ENCODE data around the gene SEL1L. TPM values are rescaled to one million over a fixed set of nuclear protein-coding genes. Genes with fewer than 3 reads are reported as not detected.
"Not testable (repeated sequence)": the region's sequence is repeated elsewhere in the genome, so short reads cannot be mapped to it uniquely, and the experiment has no call there.

The SEL1L gene
- total and polyA plus RNA-seq, 2 donors = 17.0 to 22.1 TPM

DNA sequence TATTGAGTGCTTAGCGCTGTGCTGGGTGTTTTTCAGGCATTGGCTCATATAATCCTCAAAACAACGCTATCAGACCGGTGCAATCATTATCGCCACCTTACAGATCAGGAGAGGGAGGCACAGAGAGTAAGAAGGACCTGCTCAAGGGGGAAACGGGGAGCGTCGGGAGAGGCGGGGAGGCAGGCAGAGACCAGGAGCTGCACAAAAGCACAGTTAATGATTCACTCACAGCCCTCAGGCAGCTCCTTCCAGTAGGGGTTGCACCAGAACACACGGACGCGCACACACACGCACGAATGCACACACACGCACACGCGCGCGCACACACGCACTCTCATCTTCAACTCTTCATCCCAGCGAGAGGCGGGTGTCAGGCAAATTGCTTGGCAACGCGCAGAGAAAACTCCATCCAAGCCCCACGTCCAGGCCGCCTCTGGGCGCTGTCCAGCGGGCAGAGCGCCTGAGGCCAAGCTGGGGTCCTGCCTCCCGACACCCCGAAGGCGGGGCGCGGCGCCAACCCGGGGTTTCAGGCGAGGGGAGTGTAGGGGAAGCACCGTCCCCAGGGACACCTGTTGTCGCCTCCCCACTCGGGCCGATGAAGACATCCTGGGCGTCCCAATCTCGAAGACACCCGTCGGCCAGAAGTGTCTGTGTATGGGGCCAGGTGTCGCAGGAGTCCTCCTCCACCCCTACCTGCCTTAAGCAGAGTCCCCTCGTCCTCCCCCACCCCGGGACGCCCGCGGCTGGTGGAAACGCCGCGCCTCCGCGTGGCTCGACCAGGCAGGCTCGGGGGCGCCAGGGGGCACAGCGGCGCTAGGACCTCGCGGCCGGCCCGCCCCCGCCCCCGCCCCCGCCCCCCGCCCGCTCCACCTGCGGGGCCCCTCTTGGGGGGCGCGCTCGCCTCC, 98.0 kb downstream of the SEL1L start:
- H3K9me3 ChIP-seq (ENCODE audit: control insufficient read depth in 2 of 2, insufficient read depth in 1 of 2, low read length in 1 of 2) = no peaks in the 10 kb centered on the region
- H3K4me3 ChIP-seq (ENCODE audit: low read length in 2 of 2) = peak overlapping the region; percentile 46 to 61
- H3K27me3 ChIP-seq (ENCODE audit: control insufficient read depth in 2 of 2, insufficient read depth in 1 of 2, low read length in 1 of 2) = peaks cover 35 to 54% of the 10 kb centered on the region in 2 donors
- no peak overlapping the region for H3K27ac ChIP-seq (ENCODE audit: low read depth in 1 of 2, low read length in 1 of 2)
- WGBS = 1% methylated on average over 73 of the region's 73 CpGs
- peaks cover 10 to 19% of the 10 kb centered on the region in 2 donors for H3K4me1 ChIP-seq (ENCODE audit: control insufficient read depth in 2 of 2, insufficient read depth in 2 of 2, low read length in 2 of 2)
- H3K36me3 ChIP-seq (ENCODE audit: control insufficient read depth in 2 of 2, insufficient read depth in 2 of 2, low read length in 1 of 2) = no peaks in the 10 kb centered on the region
- DNase-seq (ENCODE audit: low read depth in 6 of 9, low spot score in 9 of 9) = peak in 7 of 9 donors; percentile 12 to 60 (median 23)

DNA sequence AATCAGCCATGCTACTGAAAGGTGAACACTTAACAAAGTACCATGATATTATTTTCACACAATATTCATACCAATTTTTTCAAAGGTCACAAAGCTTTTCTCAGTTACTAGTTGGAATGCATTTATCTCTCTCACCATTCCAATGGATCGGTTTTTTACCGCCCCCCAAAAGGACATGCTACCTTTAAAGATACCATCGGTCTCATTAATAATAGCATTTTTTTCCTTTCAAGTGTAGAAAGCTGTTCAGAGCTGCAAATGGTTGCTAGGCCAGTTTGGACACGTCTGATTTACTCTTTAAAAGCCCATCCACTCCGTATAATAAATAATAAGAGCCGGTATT, 98.6 kb downstream of the SEL1L start:
- 43% methylated on average over 6 of the region's 6 CpGs for WGBS
- no peak for DNase-seq (ENCODE audit: low read depth in 6 of 9, low spot score in 9 of 9)
- Histone ChIP-seq H3K9me3 (ENCODE audit: control insufficient read depth in 2 of 2, insufficient read depth in 1 of 2, low read length in 1 of 2) (no peaks in the 10 kb centered on the region), H3K27me3 (ENCODE audit: control insufficient read depth in 2 of 2, insufficient read depth in 1 of 2, low read length in 1 of 2) (peaks cover 35 to 52% of the 10 kb centered on the region in 2 donors), H3K4me3 (ENCODE audit: low read length in 2 of 2) (peak overlapping the region; percentile 46 to 61), H3K4me1 (ENCODE audit: control insufficient read depth in 2 of 2, insufficient read depth in 2 of 2, low read length in 2 of 2) (peaks cover 10 to 19% of the 10 kb centered on the region in 2 donors), H3K36me3 (ENCODE audit: control insufficient read depth in 2 of 2, insufficient read depth in 2 of 2, low read length in 1 of 2) (no peaks in the 10 kb centered on the region), H3K27ac (ENCODE audit: low read depth in 1 of 2, low read length in 1 of 2) (no peak overlapping the region)

DNA sequence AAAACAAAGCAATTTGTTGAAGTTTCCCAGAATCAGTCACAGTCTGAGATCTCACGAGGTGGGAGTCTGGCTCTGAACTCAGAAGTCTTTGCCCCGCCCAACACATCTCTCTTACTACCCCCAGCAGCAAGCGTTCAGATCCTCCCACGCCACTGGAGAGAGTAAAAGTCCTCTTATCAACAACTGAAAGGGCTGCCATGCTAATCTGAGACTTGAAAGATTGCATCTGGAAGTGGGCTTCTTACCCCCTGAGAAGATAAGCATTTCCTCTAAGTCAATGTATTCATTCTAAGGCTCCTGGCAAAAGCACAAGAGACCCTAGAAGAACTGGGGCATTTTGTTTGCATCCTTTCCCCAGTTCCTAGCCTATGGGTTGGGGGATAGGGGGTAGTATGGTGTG, 99.4 kb downstream of the SEL1L start:
- H3K27ac ChIP-seq (ENCODE audit: low read depth in 1 of 2, low read length in 1 of 2) = no peak overlapping the region
- no peaks in the 10 kb centered on the region for H3K9me3 ChIP-seq (ENCODE audit: control insufficient read depth in 2 of 2, insufficient read depth in 1 of 2, low read length in 1 of 2)
- H3K4me3 ChIP-seq (ENCODE audit: low read length in 2 of 2) = no peak overlapping the region
- DNase-seq (ENCODE audit: low read depth in 6 of 9, low spot score in 9 of 9) = peak in 1 of 9 donors; percentile 24
- H3K4me1 ChIP-seq (ENCODE audit: control insufficient read depth in 2 of 2, insufficient read depth in 2 of 2, low read length in 2 of 2) = peaks cover 10 to 19% of the 10 kb centered on the region in 2 donors
- H3K27me3 ChIP-seq (ENCODE audit: control insufficient read depth in 2 of 2, insufficient read depth in 1 of 2, low read length in 1 of 2) = peaks cover 35 to 49% of the 10 kb centered on the region in 2 donors
- WGBS = 83% methylated on average over 4 of the region's 4 CpGs
- no peaks in the 10 kb centered on the region for H3K36me3 ChIP-seq (ENCODE audit: control insufficient read depth in 2 of 2, insufficient read depth in 2 of 2, low read length in 1 of 2)

DNA sequence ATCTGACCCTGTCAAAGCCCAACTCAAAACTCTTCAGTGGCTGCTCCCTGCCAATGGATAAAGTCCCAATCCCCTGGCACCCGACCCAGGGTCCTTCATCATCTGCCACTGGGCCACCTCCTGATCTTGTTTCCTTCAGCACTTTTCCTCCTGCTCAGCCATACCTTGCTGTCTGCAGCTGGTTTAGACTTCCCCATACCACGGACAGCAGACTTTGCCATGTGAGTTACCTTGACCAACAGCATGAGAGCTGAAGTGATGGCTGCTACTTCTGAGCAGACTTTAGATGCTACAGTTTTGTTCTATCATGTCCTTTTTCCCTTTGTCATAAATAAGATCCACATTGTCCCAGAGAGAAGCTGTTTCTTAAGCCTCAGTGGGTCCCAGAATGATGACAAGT, 100.3 kb downstream of the SEL1L start:
- Histone ChIP-seq H3K36me3 (ENCODE audit: control insufficient read depth in 2 of 2, insufficient read depth in 2 of 2, low read length in 1 of 2) (no peaks in the 10 kb centered on the region), H3K27me3 (ENCODE audit: control insufficient read depth in 2 of 2, insufficient read depth in 1 of 2, low read length in 1 of 2) (peaks cover 30 to 45% of the 10 kb centered on the region in 2 donors), H3K4me1 (ENCODE audit: control insufficient read depth in 2 of 2, insufficient read depth in 2 of 2, low read length in 2 of 2) (peaks cover 10 to 19% of the 10 kb centered on the region in 2 donors), H3K27ac (ENCODE audit: low read depth in 1 of 2, low read length in 1 of 2) (no peak overlapping the region), H3K9me3 (ENCODE audit: control insufficient read depth in 2 of 2, insufficient read depth in 1 of 2, low read length in 1 of 2) (no peaks in the 10 kb centered on the region), H3K4me3 (ENCODE audit: low read length in 2 of 2) (no peak overlapping the region)
- 84% methylated on average over 2 of the region's 2 CpGs for WGBS
- DNase-seq (ENCODE audit: low read depth in 6 of 9, low spot score in 9 of 9) = no peak

DNA sequence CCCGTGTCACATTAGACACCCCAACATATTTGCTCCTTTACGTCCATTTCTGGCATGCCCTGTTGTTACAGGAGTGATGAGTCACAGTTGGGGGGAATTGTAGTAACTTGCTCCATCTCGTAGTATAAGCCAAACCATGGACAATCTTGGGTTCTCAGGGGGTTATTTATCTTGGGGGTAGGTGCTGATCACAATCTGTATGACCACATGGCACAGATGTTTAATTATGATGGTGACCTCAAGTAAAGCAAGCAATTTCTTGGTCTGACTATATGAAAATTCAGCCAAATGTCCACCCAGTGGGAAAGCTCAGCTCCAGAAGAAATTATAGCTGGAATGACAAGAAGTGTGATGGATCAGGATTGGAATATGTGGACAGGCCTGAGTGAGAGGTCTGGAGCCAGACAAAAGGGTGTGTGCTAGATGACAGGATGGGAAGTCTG, 101.4 kb downstream of the SEL1L start:
- H3K4me1 ChIP-seq (ENCODE audit: control insufficient read depth in 2 of 2, insufficient read depth in 2 of 2, low read length in 2 of 2) = peaks cover 10 to 19% of the 10 kb centered on the region in 2 donors
- no peak overlapping the region for H3K4me3 ChIP-seq (ENCODE audit: low read length in 2 of 2)
- WGBS = 91% methylated on average over 3 of the region's 3 CpGs

DNA sequence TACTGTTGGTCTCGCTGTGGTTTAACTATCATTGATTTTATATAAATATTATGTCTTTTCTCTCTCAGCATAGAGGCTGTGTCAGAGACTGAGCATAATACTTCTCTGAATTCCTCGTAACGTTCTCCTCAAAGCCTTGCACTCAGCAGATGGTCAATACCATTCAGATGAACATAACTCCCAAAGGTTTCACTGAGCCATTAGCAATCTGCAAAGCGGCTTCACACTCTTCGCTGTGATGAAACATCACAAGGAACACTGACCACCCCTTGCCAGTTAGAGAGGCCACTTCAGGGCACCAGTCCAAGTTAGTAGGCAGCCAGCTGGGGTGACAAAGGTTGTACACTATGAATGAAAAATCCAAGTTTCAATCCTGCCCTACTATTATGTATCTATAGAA, 103.4 kb downstream of the SEL1L start:
- Histone ChIP-seq H3K36me3 (ENCODE audit: control insufficient read depth in 2 of 2, insufficient read depth in 2 of 2, low read length in 1 of 2) (no peaks in the 10 kb centered on the region), H3K4me3 (ENCODE audit: low read length in 2 of 2) (no peak overlapping the region), H3K27ac (ENCODE audit: low read depth in 1 of 2, low read length in 1 of 2) (no peak overlapping the region), H3K4me1 (ENCODE audit: control insufficient read depth in 2 of 2, insufficient read depth in 2 of 2, low read length in 2 of 2) (peaks cover 1 to 9% of the 10 kb centered on the region in 2 donors), H3K27me3 (ENCODE audit: control insufficient read depth in 2 of 2, insufficient read depth in 1 of 2, low read length in 1 of 2) (peaks cover 11 to 19% of the 10 kb centered on the region in 2 donors), H3K9me3 (ENCODE audit: control insufficient read depth in 2 of 2, insufficient read depth in 1 of 2, low read length in 1 of 2) (no peaks in the 10 kb centered on the region)
- WGBS = 98% methylated on average over 5 of the region's 5 CpGs
- no peak for DNase-seq (ENCODE audit: low read depth in 6 of 9, low spot score in 9 of 9)

More for the DNA sequence above, 101.4 kb downstream of the SEL1L start:
- DNase-seq (ENCODE audit: low read depth in 6 of 9, low spot score in 9 of 9) = no peak
- Histone ChIP-seq H3K27ac (ENCODE audit: low read depth in 1 of 2, low read length in 1 of 2) (no peak overlapping the region), H3K36me3 (ENCODE audit: control insufficient read depth in 2 of 2, insufficient read depth in 2 of 2, low read length in 1 of 2) (no peaks in the 10 kb centered on the region), H3K27me3 (ENCODE audit: control insufficient read depth in 2 of 2, insufficient read depth in 1 of 2, low read length in 1 of 2) (peaks cover 25 to 36% of the 10 kb centered on the region in 2 donors), H3K9me3 (ENCODE audit: control insufficient read depth in 2 of 2, insufficient read depth in 1 of 2, low read length in 1 of 2) (no peaks in the 10 kb centered on the region)

DNA sequence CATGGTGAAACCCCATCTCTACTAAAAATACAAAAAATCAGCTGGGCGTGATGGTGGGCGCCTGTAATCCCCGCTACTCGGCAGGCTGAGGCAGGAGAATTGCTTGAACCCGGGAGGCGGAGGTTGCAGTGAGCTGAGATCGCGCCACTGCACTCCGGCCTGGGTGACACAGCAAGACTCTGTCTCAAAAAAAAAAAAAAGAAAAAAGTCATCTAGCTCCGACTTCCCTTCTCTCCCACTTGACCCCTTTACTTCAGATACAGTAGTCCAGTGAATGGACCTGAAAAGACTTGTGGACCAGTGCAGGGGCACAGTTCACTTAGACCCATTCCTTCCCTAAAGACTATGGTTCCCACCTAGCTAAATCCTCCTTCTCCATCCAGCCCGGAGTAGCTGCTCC, 103.9 kb downstream of the SEL1L start:
- H3K27ac ChIP-seq (ENCODE audit: low read depth in 1 of 2, low read length in 1 of 2); DNase-seq (ENCODE audit: low read depth in 6 of 9, low spot score in 9 of 9); H3K4me1 ChIP-seq (ENCODE audit: control insufficient read depth in 2 of 2, insufficient read depth in 2 of 2, low read length in 2 of 2); H3K9me3 ChIP-seq (ENCODE audit: control insufficient read depth in 2 of 2, insufficient read depth in 1 of 2, low read length in 1 of 2); H3K36me3 ChIP-seq (ENCODE audit: control insufficient read depth in 2 of 2, insufficient read depth in 2 of 2, low read length in 1 of 2); H3K4me3 ChIP-seq (ENCODE audit: low read length in 2 of 2): not testable (repeated sequence)
- peaks cover 7 to 15% of the 10 kb centered on the region in 2 donors for H3K27me3 ChIP-seq (ENCODE audit: control insufficient read depth in 2 of 2, insufficient read depth in 1 of 2, low read length in 1 of 2)
- 93% methylated on average over 11 of the region's 11 CpGs for WGBS

DNA sequence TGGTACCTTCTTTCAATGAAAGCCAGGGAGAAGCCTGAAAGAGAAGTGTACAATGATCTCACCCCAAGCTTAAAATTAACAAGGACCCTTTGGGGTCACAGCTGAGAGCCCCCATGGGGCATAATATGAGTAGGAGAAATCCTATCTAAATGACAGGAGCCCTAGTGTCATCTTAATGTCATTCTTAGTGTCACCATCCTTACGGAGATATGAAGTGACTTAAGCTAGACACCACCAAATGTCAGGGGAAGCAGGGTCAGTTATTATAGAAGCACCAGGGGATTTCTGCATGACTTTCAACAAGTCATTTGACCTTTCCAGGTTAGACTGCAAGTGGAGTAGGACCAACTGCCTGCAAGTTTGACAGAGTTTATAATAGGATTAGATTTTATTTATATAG, 104.6 kb downstream of the SEL1L start:
- Histone ChIP-seq H3K27ac (ENCODE audit: low read depth in 1 of 2, low read length in 1 of 2) (no peak overlapping the region), H3K36me3 (ENCODE audit: control insufficient read depth in 2 of 2, insufficient read depth in 2 of 2, low read length in 1 of 2) (no peaks in the 10 kb centered on the region), H3K4me1 (ENCODE audit: control insufficient read depth in 2 of 2, insufficient read depth in 2 of 2, low read length in 2 of 2) (peaks cover 0 to 3% of the 10 kb centered on the region in 2 donors), H3K4me3 (ENCODE audit: low read length in 2 of 2) (no peak overlapping the region), H3K9me3 (ENCODE audit: control insufficient read depth in 2 of 2, insufficient read depth in 1 of 2, low read length in 1 of 2) (no peaks in the 10 kb centered on the region), H3K27me3 (ENCODE audit: control insufficient read depth in 2 of 2, insufficient read depth in 1 of 2, low read length in 1 of 2) (peaks cover under 1 to 7% of the 10 kb centered on the region in 2 donors)
- no peak for DNase-seq (ENCODE audit: low read depth in 6 of 9, low spot score in 9 of 9)
- 98% methylated on average over 1 of the region's 1 CpG for WGBS

DNA sequence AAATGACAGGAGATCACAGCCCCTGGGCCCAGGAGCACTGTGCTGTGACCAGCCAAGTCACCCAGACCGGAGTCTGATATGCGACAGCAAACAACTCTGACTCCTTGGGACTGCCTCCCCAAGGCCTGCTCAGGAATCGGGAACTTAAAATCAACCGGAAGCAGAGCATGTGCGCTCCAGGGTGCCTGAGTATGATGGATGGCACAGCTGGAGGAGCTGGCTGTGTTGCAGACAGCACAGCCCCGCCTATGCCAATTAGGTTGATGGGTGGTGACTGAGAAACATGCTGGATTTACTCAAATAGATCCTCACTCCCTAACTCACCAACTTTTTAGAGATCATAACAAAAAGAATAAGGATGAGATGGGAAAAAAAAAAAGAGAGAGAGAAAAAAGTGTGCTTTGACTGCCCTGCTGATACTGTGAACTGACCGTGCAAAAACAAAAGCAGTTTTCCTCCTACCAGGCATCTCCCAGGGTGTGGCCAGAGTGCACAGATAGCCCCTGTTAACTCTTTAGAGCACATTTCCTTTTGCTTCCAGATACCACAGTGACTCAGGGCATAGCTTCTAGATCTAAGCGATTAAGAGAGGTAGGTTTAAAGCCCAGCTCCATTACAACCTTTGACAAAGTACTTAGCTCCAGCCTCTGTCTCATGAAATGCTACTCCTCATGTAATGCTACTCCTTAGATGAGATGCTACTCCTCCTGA, 106.2 kb downstream of the SEL1L start:
- no peaks in the 10 kb centered on the region for H3K27me3 ChIP-seq (ENCODE audit: control insufficient read depth in 2 of 2, insufficient read depth in 1 of 2, low read length in 1 of 2)
- H3K4me3 ChIP-seq (ENCODE audit: low read length in 2 of 2) = no peak overlapping the region
- H3K4me1 ChIP-seq (ENCODE audit: control insufficient read depth in 2 of 2, insufficient read depth in 2 of 2, low read length in 2 of 2) = no peaks in the 10 kb centered on the region
- DNase-seq (ENCODE audit: low read depth in 6 of 9, low spot score in 9 of 9) = no peak
- H3K9me3 ChIP-seq (ENCODE audit: control insufficient read depth in 2 of 2, insufficient read depth in 1 of 2, low read length in 1 of 2) = no peaks in the 10 kb centered on the region
- 29% methylated on average over 8 of the region's 8 CpGs for WGBS
- no peak overlapping the region for H3K27ac ChIP-seq (ENCODE audit: low read depth in 1 of 2, low read length in 1 of 2)
- H3K36me3 ChIP-seq (ENCODE audit: control insufficient read depth in 2 of 2, insufficient read depth in 2 of 2, low read length in 1 of 2) = no peaks in the 10 kb centered on the region

Data from thymus (tissue), 11 donors.